HL-60 (cell line): ENCODE measurements around the gene ANKRD62.

Experiments
- DNase-seq, 2 experiments: peaks; one replicate each; pipeline ENCODE4 v3.0.0-alpha.2; 2010 to 2020; ENCODE audit warnings: low read depth in 1 of 2, low spot score in 1 of 2
- H3K27ac ChIP-seq: fragments of 250-450 bp; sonication (Bioruptor Pico); replicated peaks from 2 replicates; pipeline ENCODE4 v1.5.1; 2020; ENCODE audit warnings: mild to moderate bottlenecking, moderate library complexity
- H3K27me3 ChIP-seq: fragments of 250-450 bp; sonication (Bioruptor Pico); 2 replicates; pipeline ENCODE4 v1.5.1; 2021; ENCODE audit warnings: mild to moderate bottlenecking, moderate library complexity; ENCODE audit not compliant: insufficient read depth, poor library complexity, severe bottlenecking
- H3K4me3 ChIP-seq: replicated peaks from 2 replicates; pipeline ENCODE4 v1.5.1; 2011; ENCODE audit warnings: mild to moderate bottlenecking, control low read depth, low read length; ENCODE audit not compliant: insufficient read depth
- GABPA ChIP-seq: IDR thresholded peaks from 2 replicates; pipeline ENCODE4 v1.6.1; 2012; ENCODE audit warnings: low read depth
- POLR2AphosphoS5 ChIP-seq: IDR thresholded peaks from 2 replicates; pipeline ENCODE4 v1.6.1; 2012; ENCODE audit warnings: low read depth
- SPI1 ChIP-seq: IDR thresholded peaks from 2 replicates; pipeline ENCODE4 v1.6.1; 2012; ENCODE audit warnings: low read depth, mild to moderate bottlenecking, borderline replicate concordance
- TF ChIP-seq, protein P1 (sequence below): IDR thresholded peaks from one replicate; pipeline ENCODE4 v1.5.1; 2011; ENCODE audit warnings: low read length, control low read depth, inconsistent platforms; ENCODE audit not compliant: insufficient read depth
- TF ChIP-seq, protein P2 (sequence below): IDR thresholded peaks from 2 replicates; pipeline ENCODE4 v1.6.1; 2012; ENCODE audit warnings: low read depth; ENCODE audit not compliant: insufficient replicate concordance

The ANKRD62 gene

DNA sequence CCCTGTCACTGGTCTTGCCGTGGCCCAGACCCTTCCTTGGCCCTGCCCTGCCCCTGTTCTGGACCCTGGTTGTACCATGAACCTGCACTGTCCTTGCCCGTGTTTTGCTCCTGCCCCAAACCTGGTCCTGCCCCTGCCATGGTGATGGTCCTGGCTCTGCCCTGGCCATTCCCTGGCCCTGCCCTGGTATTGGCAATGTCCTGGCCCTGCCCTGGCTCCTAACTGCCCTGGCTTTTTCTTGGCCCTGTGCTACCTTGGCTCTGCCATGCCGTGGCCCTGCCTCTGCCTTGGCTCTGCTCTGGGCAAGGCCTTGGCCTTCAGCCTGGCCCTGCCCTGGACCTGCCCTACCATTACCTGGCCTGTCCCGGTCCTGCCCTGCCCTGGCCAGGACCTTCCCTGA, 5.5 kb upstream of the ANKRD62 start:
- no peak overlapping the region for H3K4me3 ChIP-seq
- no peak for DNase-seq
- H3K27ac ChIP-seq: no peak overlapping the region
- TF ChIP-seq POLR2AphosphoS5 (no peak), GABPA (no peak), SPI1 (no peak)
- TF ChIP-seq, protein P1, sequence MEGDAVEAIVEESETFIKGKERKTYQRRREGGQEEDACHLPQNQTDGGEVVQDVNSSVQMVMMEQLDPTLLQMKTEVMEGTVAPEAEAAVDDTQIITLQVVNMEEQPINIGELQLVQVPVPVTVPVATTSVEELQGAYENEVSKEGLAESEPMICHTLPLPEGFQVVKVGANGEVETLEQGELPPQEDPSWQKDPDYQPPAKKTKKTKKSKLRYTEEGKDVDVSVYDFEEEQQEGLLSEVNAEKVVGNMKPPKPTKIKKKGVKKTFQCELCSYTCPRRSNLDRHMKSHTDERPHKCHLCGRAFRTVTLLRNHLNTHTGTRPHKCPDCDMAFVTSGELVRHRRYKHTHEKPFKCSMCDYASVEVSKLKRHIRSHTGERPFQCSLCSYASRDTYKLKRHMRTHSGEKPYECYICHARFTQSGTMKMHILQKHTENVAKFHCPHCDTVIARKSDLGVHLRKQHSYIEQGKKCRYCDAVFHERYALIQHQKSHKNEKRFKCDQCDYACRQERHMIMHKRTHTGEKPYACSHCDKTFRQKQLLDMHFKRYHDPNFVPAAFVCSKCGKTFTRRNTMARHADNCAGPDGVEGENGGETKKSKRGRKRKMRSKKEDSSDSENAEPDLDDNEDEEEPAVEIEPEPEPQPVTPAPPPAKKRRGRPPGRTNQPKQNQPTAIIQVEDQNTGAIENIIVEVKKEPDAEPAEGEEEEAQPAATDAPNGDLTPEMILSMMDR: no peak
- TF ChIP-seq, protein P2, sequence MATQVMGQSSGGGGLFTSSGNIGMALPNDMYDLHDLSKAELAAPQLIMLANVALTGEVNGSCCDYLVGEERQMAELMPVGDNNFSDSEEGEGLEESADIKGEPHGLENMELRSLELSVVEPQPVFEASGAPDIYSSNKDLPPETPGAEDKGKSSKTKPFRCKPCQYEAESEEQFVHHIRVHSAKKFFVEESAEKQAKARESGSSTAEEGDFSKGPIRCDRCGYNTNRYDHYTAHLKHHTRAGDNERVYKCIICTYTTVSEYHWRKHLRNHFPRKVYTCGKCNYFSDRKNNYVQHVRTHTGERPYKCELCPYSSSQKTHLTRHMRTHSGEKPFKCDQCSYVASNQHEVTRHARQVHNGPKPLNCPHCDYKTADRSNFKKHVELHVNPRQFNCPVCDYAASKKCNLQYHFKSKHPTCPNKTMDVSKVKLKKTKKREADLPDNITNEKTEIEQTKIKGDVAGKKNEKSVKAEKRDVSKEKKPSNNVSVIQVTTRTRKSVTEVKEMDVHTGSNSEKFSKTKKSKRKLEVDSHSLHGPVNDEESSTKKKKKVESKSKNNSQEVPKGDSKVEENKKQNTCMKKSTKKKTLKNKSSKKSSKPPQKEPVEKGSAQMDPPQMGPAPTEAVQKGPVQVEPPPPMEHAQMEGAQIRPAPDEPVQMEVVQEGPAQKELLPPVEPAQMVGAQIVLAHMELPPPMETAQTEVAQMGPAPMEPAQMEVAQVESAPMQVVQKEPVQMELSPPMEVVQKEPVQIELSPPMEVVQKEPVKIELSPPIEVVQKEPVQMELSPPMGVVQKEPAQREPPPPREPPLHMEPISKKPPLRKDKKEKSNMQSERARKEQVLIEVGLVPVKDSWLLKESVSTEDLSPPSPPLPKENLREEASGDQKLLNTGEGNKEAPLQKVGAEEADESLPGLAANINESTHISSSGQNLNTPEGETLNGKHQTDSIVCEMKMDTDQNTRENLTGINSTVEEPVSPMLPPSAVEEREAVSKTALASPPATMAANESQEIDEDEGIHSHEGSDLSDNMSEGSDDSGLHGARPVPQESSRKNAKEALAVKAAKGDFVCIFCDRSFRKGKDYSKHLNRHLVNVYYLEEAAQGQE: no peak
- no peaks in the 10 kb centered on the region for H3K27me3 ChIP-seq

GRCh38 chr18:12088731-12089375, 4.8 kb upstream of the ANKRD62 start:
- DNase-seq: no peak
- no peak overlapping the region for H3K27ac ChIP-seq
- H3K27me3 ChIP-seq: no peaks in the 10 kb centered on the region
- no peak overlapping the region for H3K4me3 ChIP-seq
- TF ChIP-seq, protein P2: no peak
- TF ChIP-seq GABPA (no peak), POLR2AphosphoS5 (no peak), SPI1 (no peak)
- TF ChIP-seq, protein P1: no peak

- H3K27ac ChIP-seq: no peak overlapping the region
- TF ChIP-seq POLR2AphosphoS5 (no peak), SPI1 (no peak), GABPA (no peak)
- TF ChIP-seq, protein P1: no peak
- no peak for DNase-seq
- H3K27me3 ChIP-seq: peaks cover 2% of the 10 kb centered on the region
- H3K4me3 ChIP-seq: no peak overlapping the region
These were observed 2.0 kb upstream of the ANKRD62 start for GRCh38 chr18:12091538-12092141.
